T-helper 1 cell treated with Interleukin-12 subunit alpha and Interleukin-12 subunit beta and Interleukin-4 antibody, amounts not matched to agents 30 μg/mL and 1 μg/mL, for 36 hours (primary cell): ENCODE measurements around the gene CAVIN4.

ENCODE experiments used
- H3K27ac Mint-ChIP-seq: one replicate; pipeline ENCODE4 v1.8.0; 2021; ENCODE audit warnings: mild to moderate bottlenecking, mixed read lengths
- H3K27me3 Mint-ChIP-seq: one replicate; pipeline ENCODE4 v1.8.0; 2021; ENCODE audit warnings: low read depth, mixed read lengths
- H3K36me3 Mint-ChIP-seq: one replicate; pipeline ENCODE4 v1.8.0; 2021; ENCODE audit warnings: low read depth, mixed read lengths
- H3K4me1 Mint-ChIP-seq: one replicate; pipeline ENCODE4 v1.8.0; 2021; ENCODE audit warnings: low read depth, mixed read lengths
- H3K4me3 Mint-ChIP-seq: one replicate; pipeline ENCODE4 v1.8.0; 2021; ENCODE audit warnings: mild to moderate bottlenecking, moderate library complexity, mixed read lengths
- H3K9me3 Mint-ChIP-seq: one replicate; pipeline ENCODE4 v1.8.0; 2021; ENCODE audit warnings: mixed read lengths

The CAVIN4 gene, protein sequence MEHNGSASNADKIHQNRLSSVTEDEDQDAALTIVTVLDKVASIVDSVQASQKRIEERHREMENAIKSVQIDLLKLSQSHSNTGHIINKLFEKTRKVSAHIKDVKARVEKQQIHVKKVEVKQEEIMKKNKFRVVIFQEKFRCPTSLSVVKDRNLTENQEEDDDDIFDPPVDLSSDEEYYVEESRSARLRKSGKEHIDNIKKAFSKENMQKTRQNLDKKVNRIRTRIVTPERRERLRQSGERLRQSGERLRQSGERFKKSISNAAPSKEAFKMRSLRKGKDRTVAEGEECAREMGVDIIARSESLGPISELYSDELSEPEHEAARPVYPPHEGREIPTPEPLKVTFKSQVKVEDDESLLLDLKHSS

DNA sequence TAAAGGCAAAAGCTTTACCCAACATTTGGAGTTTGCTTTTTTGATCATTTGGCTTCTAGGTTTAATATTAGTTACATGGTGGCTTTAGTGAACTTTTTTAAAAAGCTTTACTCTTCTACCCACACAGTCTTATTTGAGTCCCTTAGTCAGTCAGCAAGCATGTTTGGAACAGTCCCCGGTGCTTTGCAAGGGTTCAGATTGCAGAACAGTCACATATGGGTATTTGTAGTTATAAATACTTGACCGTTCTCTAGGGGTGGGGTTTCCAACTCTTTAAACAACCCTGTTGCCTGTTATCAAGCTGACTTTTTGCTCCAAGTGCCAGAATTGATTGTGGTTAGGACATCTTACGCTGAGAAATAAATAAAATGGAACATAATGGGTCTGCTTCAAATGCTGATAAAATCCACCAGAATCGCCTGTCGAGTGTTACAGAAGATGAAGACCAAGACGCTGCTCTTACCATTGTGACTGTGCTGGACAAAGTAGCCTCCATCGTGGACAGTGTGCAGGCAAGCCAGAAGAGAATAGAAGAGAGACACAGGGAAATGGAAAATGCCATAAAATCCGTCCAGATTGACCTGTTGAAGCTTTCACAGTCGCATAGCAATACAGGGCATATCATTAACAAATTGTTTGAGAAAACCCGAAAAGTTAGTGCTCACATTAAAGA is at the start of gene CAVIN4:
TSS of gene CAVIN4 (plus strand) at position 304 of the 673 bp plus-strand sequence. CDS start at position 369, 65 bp downstream.
- no peak within 1 kb of the TSS for H3K27ac Mint-ChIP-seq
- peaks cover 6% of the 10 kb centered on the region for H3K27me3 Mint-ChIP-seq
- no peaks in the 10 kb centered on the region for H3K4me1 Mint-ChIP-seq
- H3K36me3 Mint-ChIP-seq, result no peaks in the 10 kb centered on the region
- no peaks in the 10 kb centered on the region for H3K9me3 Mint-ChIP-seq
- no peak within 1 kb of the TSS for H3K4me3 Mint-ChIP-seq

DNA sequence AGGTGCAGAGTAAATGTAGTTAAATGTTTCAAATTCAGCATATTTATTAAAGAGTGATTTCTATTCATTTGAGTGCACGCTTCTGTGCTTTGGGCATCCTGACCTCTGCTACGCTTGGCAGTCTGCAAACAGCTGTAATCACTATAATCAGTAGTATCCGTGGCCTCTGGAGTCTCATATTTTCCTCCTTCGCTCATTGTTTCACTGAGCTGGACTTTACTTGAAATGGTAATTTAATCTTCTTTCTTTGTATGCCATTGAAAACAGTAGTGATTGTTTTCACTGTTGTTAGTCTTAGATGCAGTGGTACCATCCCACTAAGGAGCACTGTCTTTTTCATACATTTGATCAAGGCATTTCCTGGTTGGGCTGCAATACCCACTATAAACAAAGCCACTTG is 43.5 kb upstream of the CAVIN4 start:
- Mint-ChIP-seq H3K9me3 (no peaks in the 10 kb centered on the region), H3K27ac (no peak overlapping the region), H3K4me3 (no peak overlapping the region), H3K36me3 (no peaks in the 10 kb centered on the region), H3K27me3 (no peaks in the 10 kb centered on the region), H3K4me1 (no peaks in the 10 kb centered on the region)

DNA sequence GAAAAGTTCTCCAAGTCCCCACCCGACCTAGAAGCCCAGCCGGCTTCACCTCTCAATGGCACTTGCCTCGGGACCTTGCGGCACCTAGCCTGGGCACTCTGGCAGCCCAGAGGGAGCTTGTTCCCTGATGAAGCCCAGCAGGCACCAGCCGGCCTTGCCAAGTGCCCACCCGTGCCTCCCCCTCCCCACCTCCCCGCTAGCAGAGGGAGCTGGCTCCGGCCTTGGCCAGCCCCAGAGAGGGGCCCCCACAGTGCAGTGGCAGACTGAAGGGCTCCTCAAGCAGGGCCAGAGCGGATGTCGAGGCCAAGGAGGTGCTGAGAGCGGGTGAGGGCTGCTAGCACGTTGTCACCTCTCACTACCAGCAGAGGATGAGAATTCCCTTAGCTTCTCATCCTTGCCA is 37.6 kb upstream of the CAVIN4 start:
- no peak overlapping the region for H3K27ac Mint-ChIP-seq
- H3K4me3 Mint-ChIP-seq, result no peak overlapping the region
- H3K4me1 Mint-ChIP-seq, result no peaks in the 10 kb centered on the region
- H3K36me3 Mint-ChIP-seq, result no peaks in the 10 kb centered on the region
- no peaks in the 10 kb centered on the region for H3K27me3 Mint-ChIP-seq
- peaks cover 7% of the 10 kb centered on the region for H3K9me3 Mint-ChIP-seq

DNA sequence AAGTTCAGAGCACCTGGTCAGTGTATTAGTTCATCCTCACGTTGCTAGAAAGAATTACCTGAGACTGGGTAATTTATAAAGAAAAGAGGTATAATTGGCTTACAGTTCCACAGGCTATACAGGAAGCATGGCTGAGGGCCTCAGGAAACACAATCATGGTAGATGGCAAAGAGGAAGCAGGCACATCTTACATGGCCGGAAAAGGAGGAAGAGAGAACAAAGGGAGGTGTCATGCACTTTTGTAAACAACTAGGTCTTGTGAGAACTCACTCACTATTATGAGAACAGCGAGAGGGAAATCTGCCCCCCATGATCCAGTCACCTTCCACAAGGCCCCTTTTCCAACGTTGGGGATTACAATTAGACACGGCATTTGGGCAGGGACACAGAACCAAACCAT is 28.8 kb upstream of the CAVIN4 start:
- Mint-ChIP-seq H3K27me3 (no peaks in the 10 kb centered on the region), H3K27ac (no peak overlapping the region), H3K4me1 (no peaks in the 10 kb centered on the region), H3K9me3 (peaks cover 12% of the 10 kb centered on the region), H3K36me3 (no peaks in the 10 kb centered on the region), H3K4me3 (no peak overlapping the region)

DNA sequence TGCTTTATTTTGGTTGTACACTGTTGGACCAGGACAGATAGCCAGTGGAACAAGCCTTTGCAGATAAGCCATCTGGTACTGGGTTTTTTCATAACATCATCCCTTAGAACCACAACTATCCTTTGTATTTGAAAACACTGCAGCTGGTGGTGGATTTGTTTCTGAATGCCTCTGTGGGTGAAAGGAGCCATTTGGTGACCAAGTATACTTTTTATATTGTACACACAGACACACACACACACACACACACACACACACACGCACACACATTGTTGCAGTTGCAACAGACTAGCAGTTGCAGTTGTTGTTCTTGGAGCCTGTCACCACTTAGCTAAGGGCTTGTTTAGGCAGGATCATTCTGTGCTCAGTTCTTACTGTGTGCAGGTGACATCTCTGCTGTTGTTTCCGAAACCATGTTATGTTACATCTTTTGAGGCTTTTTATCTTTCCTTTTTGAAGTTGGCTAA is 22.9 kb upstream of the CAVIN4 start:
- Mint-ChIP-seq H3K27me3 (no peaks in the 10 kb centered on the region), H3K4me3 (no peak overlapping the region), H3K9me3 (no peaks in the 10 kb centered on the region), H3K27ac (no peak overlapping the region), H3K4me1 (no peaks in the 10 kb centered on the region), H3K36me3 (no peaks in the 10 kb centered on the region)

DNA sequence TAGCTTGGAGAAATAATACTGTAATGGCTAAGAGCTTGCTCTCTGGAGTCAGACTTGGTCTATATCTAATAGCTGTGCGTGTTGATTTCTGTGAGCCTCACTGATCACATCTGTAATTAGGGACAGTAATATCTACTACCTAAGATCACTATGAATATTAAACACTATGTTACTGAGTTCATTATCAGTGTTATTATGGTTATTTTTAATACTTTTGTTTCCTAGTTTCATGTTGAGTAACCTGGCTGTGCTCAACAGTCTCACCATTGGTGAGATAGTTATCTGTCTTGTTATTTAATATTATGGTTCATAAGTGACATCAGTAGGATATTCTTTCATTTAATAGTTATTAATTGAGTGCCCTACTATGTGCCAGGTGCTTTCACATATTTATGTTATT is 22.4 kb upstream of the CAVIN4 start:
- H3K27ac Mint-ChIP-seq, result no peak overlapping the region
- H3K9me3 Mint-ChIP-seq, result no peaks in the 10 kb centered on the region
- no peaks in the 10 kb centered on the region for H3K4me1 Mint-ChIP-seq
- no peaks in the 10 kb centered on the region for H3K36me3 Mint-ChIP-seq
- H3K4me3 Mint-ChIP-seq, result no peak overlapping the region
- H3K27me3 Mint-ChIP-seq, result no peaks in the 10 kb centered on the region

DNA sequence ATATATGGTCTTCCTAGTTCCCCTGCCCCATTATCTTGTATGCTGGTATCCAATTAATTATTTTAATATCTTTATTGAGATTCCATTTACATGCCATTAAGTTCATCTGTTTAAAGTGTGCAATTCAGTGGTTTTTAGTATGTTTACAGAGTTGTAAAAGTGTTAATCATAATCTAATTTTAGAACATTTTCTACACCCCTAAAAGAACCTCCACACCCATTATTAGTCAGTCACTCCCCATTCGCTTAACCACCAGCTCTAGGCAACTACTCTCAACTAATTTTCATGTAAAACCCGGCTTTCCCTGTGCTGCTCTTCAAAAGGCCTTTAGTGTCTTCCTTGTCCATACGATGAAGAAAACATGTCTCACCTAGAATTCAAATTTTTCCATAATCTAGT is 20.8 kb upstream of the CAVIN4 start:
- no peak overlapping the region for H3K27ac Mint-ChIP-seq
- H3K27me3 Mint-ChIP-seq, result no peaks in the 10 kb centered on the region
- H3K9me3 Mint-ChIP-seq, result no peaks in the 10 kb centered on the region
- no peaks in the 10 kb centered on the region for H3K36me3 Mint-ChIP-seq
- H3K4me1 Mint-ChIP-seq, result no peaks in the 10 kb centered on the region
- no peak overlapping the region for H3K4me3 Mint-ChIP-seq

DNA sequence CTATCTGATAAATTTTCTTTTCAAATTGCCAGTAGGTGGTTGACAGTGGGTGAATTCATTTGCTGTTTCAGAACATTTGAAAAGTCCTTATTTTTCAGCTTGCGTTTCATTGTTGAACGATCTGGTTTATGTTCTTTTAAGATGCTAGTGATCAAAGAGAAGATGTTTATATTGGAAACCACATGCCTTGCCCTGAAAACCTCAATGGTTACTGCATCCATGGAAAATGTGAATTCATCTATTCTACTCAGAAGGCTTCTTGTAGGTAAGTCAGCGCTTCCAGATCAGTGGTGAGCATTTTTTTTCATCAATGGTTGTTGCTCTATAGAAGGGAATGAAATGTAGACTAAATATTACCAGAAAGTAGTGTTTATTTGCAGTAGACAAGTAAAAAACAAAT is 16.6 kb upstream of the CAVIN4 start:
- Mint-ChIP-seq H3K27me3 (no peaks in the 10 kb centered on the region), H3K4me1 (no peaks in the 10 kb centered on the region), H3K9me3 (no peaks in the 10 kb centered on the region), H3K36me3 (no peaks in the 10 kb centered on the region), H3K27ac (no peak overlapping the region), H3K4me3 (no peak overlapping the region)

DNA sequence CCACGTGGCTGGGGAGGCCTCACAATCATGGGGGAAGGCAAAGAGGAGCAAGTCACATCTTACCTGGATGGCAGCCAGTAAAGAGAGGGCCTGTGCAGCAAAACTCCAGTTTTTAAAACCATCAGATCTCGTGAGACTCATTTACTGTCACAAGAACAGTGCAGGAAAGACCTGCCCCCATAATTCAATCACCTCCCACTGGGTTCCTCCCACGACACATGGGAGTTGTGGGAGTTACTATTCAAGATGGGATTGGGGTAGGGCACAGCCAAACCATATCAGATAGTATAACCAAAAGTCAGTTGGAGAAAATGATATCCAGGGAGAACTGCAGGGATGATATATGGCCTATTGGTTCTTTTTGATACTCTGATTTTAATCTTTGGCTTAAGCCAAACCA is 10.0 kb upstream of the CAVIN4 start:
- H3K4me1 Mint-ChIP-seq, result no peaks in the 10 kb centered on the region
- no peaks in the 10 kb centered on the region for H3K27me3 Mint-ChIP-seq
- H3K36me3 Mint-ChIP-seq, result no peaks in the 10 kb centered on the region
- no peaks in the 10 kb centered on the region for H3K9me3 Mint-ChIP-seq
- H3K27ac Mint-ChIP-seq, result no peak overlapping the region
- H3K4me3 Mint-ChIP-seq, result no peak overlapping the region

DNA sequence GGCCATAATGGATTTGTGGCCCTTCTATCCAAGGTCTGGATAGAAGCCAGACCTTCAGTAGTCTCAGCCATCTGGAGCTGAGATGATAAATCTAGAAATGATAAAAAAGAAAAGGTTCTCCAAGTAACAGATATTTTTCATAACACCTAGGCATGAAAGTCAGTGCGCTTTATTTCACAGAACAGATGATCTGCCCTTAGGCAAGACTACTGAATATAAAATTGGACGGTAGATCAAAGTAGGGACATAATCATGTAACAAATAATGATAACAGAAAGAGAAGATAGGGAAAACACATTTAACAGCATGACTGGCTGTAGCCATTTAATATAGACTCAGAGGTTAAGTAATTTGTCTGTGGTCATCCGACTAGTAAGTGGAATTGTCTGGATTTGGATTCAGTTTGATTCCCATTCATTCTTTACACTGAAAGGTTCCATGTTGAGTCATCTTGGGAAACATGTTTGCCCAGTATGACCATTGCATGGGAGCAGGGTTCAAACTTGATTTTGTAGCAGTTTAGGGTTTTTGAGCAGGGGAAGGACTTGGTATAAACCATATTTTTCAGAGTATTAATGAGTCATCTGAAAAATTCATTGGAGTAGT is 4.1 kb upstream of the CAVIN4 start:
- H3K4me1 Mint-ChIP-seq, result no peaks in the 10 kb centered on the region
- H3K27me3 Mint-ChIP-seq, result no peaks in the 10 kb centered on the region
- H3K27ac Mint-ChIP-seq, result no peak overlapping the region
- H3K4me3 Mint-ChIP-seq, result no peak overlapping the region
- no peaks in the 10 kb centered on the region for H3K36me3 Mint-ChIP-seq
- H3K9me3 Mint-ChIP-seq, result no peaks in the 10 kb centered on the region

DNA sequence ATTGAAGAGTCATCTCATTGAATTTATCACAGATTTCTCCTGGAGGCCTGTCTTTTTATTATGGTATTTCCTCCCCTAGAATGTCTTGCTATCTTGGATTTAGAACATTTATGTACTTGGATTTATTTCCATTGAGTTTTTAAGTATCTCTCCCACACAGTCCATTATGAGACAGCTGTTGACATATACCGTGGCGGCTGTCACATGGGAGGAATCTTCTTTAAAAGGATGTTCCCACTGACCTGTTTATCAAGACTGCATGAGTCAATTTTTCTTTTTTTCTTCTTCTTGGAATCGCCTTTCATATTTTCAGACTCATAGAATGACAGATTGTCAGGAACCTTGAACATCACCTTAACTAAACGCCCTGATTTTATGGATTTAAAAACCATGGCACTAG is 2.9 kb upstream of the CAVIN4 start:
- Mint-ChIP-seq H3K36me3 (no peaks in the 10 kb centered on the region), H3K27me3 (no peaks in the 10 kb centered on the region), H3K4me1 (no peaks in the 10 kb centered on the region), H3K27ac (no peak overlapping the region), H3K9me3 (no peaks in the 10 kb centered on the region), H3K4me3 (no peak overlapping the region)

DNA sequence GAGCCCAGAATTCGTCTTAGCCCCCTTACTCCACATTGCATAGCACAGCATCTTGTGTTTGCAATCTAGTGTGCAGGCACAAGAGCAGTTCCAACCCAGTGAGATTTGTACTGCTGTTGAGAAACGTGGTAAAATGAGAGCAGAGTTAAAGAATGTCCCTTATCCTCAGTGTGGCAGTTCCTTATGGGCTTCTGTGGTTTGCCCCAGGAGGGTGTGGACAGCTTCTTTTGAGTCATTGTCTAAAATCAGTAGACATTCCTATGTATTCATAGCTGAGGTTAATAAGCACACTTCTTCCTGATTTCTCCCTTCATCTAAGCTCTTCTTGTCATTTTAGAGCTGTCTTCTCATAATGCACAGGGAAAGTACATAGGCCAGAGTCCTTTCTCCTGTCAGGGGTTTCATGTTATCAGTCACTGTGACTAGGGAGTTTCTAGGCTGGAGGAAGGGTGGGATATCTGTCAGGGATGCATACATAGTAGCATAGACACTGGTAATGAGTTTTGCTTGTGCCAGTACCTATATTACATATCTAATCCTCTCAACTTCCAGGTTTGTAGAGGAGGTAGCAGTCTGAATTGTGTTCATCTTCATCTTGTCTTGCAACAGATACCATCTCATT is 2.0 kb upstream of the CAVIN4 start:
- Mint-ChIP-seq H3K4me3 (no peak overlapping the region), H3K27me3 (no peaks in the 10 kb centered on the region), H3K4me1 (no peaks in the 10 kb centered on the region), H3K36me3 (no peaks in the 10 kb centered on the region), H3K27ac (no peak overlapping the region), H3K9me3 (no peaks in the 10 kb centered on the region)

DNA sequence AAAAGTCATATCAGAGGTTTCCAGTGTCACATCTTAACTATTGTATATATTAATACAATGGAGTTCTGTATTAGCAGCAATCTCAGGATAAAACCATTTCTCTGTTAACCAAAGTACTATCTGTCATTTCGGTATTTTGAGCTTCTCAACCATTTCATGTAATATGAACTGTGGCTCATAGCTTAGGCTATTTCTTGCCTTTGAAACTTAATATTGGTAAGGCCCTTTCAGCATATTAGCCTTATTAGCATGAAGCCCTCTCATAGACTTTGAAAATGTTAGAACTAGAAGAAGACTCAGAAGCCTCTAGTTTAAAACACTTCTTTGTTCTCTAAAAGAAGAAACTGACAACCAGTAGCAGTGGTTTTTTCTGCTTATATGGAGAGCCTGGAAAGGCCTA is 731 bp downstream of the CAVIN4 start:
- Mint-ChIP-seq H3K9me3 (no peaks in the 10 kb centered on the region), H3K27me3 (peaks cover 6% of the 10 kb centered on the region), H3K4me1 (no peaks in the 10 kb centered on the region), H3K4me3 (no peak overlapping the region), H3K27ac (no peak overlapping the region), H3K36me3 (no peaks in the 10 kb centered on the region)

DNA sequence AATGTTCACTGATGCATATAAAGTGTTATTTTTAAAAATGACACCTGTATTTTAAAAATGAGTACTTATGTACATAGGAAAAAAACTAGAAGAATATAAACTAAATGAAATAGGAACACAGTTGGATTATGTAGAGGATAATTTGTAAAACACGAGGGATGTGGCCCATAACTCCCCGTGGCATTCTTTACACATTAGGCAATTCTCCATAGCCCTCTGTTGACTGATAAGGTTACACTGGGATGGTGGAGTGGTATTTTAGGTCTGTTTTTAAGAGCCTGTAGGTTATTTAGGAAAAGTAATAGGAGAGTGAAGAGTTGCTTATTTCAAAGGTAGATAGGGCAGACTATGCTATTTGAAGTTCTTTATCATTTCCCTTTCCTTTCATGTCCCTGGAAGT is 1.8 kb downstream of the CAVIN4 start:
- no peak overlapping the region for H3K4me3 Mint-ChIP-seq
- H3K27ac Mint-ChIP-seq, result no peak overlapping the region

DNA sequence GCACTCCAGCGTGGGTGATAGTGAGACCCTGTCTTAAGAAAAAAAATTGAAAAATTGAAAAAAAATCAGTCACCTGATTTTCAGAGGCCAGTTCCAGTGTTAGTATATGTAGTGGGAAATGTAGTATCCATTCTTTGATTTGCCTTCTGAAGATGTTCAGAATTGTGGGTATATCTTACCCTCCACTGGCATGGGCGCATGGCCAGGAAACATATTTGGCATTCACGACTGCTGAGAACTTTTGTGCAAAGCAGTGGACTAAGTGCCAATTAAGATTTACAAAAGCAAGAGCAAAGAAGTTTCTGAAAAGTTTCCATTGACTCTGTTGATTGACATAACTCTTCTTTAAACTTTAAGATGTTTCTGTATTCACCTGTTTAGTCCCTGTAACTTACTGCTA is 2.4 kb downstream of the CAVIN4 start:
- no peak overlapping the region for H3K27ac Mint-ChIP-seq
- H3K4me3 Mint-ChIP-seq, result no peak overlapping the region
- peaks cover 6% of the 10 kb centered on the region for H3K27me3 Mint-ChIP-seq

More for the DNA sequence above, 1.8 kb downstream of the CAVIN4 start:
- Mint-ChIP-seq H3K27me3 (peaks cover 6% of the 10 kb centered on the region), H3K36me3 (no peaks in the 10 kb centered on the region), H3K4me1 (no peaks in the 10 kb centered on the region), H3K9me3 (no peaks in the 10 kb centered on the region)

More for the DNA sequence above, 2.4 kb downstream of the CAVIN4 start:
- Mint-ChIP-seq H3K4me1 (no peaks in the 10 kb centered on the region), H3K9me3 (no peaks in the 10 kb centered on the region), H3K36me3 (no peaks in the 10 kb centered on the region)
